Measurements from ENCODE around the gene ABCA13. TPM values are rescaled to one million over a fixed set of nuclear protein-coding genes. Genes with fewer than 3 reads are reported as not detected.
A peak's percentile ranks its signal among the peaks of the same experiment; 100 is the strongest.
"Not testable (repeated sequence)": the region's sequence is repeated elsewhere in the genome, so short reads cannot be mapped to it uniquely, and the experiment has no call there.

The ABCA13 gene, protein sequence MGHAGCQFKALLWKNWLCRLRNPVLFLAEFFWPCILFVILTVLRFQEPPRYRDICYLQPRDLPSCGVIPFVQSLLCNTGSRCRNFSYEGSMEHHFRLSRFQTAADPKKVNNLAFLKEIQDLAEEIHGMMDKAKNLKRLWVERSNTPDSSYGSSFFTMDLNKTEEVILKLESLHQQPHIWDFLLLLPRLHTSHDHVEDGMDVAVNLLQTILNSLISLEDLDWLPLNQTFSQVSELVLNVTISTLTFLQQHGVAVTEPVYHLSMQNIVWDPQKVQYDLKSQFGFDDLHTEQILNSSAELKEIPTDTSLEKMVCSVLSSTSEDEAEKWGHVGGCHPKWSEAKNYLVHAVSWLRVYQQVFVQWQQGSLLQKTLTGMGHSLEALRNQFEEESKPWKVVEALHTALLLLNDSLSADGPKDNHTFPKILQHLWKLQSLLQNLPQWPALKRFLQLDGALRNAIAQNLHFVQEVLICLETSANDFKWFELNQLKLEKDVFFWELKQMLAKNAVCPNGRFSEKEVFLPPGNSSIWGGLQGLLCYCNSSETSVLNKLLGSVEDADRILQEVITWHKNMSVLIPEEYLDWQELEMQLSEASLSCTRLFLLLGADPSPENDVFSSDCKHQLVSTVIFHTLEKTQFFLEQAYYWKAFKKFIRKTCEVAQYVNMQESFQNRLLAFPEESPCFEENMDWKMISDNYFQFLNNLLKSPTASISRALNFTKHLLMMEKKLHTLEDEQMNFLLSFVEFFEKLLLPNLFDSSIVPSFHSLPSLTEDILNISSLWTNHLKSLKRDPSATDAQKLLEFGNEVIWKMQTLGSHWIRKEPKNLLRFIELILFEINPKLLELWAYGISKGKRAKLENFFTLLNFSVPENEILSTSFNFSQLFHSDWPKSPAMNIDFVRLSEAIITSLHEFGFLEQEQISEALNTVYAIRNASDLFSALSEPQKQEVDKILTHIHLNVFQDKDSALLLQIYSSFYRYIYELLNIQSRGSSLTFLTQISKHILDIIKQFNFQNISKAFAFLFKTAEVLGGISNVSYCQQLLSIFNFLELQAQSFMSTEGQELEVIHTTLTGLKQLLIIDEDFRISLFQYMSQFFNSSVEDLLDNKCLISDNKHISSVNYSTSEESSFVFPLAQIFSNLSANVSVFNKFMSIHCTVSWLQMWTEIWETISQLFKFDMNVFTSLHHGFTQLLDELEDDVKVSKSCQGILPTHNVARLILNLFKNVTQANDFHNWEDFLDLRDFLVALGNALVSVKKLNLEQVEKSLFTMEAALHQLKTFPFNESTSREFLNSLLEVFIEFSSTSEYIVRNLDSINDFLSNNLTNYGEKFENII (N-terminal part only)
- total RNA-seq = not detected in 2 replicates

GRCh38 chr7:48171202-48171601, at the start of gene ABCA13:
Gene ABCA13 (plus strand): TSS chr7:48171458. CDS start chr7:48171484, 26 bp downstream.
- DNase-seq (ENCODE audit: low read depth in 2 of 2) = no peak

- no peak for DNase-seq (ENCODE audit: low read depth in 2 of 2)
These were observed 45.2 kb upstream of the ABCA13 start for GRCh38 chr7:48126037-48126436.

GRCh38 chr7:48130658-48131108, 40.6 kb upstream of the ABCA13 start:
- DNase-seq (ENCODE audit: low read depth in 2 of 2) = no peak

DNA sequence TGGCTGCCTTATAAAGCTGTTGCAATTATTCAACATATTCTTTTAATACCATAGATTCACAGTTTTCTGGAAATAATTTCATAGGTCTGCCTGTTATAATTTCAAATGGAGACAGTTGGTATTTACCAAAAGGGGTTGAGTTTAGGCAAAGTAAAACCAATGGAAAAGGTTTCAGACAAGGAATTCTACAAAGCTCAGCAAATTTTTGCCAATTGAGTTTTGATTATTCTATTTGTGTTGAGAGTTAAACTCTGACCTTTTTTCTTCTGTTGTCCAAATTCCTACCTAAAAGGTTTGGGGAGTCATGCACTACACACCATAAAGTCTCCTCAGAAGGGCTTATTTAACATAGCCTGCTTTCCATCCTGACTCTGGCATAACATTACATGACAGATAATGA, 38.5 kb upstream of the ABCA13 start:
- no peak for DNase-seq (ENCODE audit: low read depth in 2 of 2)

DNA sequence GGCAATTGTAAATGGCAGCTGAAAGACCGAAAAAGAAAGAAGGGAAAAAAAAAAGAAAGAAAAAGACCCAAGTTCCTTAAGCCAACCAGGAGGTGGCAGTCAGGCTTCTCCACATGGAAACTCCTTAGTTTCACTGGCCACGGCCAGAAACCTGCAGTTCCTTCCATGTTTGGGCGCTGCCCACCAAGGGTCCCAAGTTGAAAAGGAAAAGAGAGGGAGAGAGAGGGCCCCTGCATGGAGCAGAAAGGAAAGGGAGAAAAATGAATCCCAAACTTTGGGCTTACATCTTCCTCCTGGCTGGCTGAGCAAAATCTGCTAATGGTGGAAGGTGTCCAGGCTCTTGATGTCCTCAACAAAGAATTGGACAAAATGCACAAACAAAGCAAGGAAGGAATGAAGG, 31.8 kb upstream of the ABCA13 start:
- peak; percentile 18 to 41 for DNase-seq (ENCODE audit: low read depth in 2 of 2)

- DNase-seq (ENCODE audit: low read depth in 2 of 2) = peak; percentile 81 to 91
These were observed 31.1 kb upstream of the ABCA13 start for GRCh38 chr7:48140001-48140681.

GRCh38 chr7:48141521-48141920, 29.7 kb upstream of the ABCA13 start:
- DNase-seq (ENCODE audit: low read depth in 2 of 2) = no peak

DNA sequence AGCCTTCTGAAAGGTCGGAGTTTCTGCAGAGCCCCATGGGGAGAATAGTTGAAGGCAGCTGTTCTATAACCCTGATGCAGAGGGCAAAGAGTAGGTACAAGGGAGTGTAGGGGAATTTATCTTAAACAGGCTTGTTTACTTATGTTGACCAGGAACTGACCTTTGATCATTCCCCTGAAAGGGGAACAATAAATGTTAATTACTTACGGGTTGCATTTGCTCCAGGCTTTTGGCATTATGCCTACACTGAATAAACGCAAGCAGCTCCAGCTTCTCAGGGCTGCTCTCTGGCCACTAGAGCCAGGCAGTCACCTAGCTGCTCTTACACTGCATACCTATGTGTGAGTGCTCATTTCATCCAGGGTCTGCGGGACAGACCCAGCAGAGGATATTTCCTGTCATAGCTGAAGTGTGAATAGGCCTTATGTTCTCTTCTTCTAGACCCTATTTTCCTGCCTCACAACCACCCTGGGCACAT, 26.9 kb upstream of the ABCA13 start:
- peak; percentile 31 to 45 for DNase-seq (ENCODE audit: low read depth in 2 of 2)

DNA sequence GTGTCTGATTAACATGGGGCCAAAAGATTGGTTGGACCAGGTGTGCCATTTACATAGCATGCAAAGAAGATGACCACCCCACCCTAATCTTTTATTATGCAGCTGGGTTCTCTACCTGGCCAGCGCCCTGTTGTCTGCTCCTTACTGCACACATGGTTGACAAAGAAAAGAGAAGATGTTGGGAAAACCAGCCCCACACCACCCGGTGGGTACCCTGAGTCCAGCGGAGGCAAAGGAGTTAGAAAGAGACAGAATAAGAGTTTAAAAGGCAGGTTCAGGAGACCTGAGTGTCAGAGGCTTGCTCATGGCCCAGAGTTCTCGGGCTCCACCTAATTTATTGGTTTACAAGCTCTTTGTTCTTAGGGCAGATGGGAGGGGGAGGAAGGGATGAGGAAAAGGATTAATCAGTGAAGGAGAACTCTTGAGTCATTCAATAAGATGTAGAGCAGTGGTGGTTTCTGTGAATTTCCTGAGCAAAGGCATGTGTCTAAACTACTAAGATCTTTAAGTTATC, 24.1 kb upstream of the ABCA13 start:
- DNase-seq (ENCODE audit: low read depth in 2 of 2) = no peak

DNA sequence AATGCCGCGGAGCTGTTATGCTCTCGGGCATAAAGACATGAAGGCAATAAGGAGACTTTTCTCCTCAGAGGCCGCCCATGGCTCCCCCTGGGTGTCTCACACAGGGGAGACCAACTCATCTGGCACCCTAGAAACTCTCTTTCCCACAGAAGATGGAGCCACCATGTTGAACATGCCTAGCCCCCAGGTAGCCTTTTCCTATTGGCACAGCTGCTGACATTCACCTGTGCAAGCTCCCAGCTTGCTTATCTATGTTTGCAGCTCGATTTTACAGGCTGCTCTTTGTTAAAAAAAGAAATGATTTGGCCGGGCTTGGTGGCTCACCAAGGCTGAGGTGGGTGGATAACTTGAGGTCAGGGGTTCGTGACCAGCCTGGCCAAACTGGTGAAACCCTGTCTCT, 23.6 kb upstream of the ABCA13 start:
- not testable (repeated sequence) for DNase-seq (ENCODE audit: low read depth in 2 of 2)

- DNase-seq (ENCODE audit: low read depth in 2 of 2) = no peak
These were observed 22.9 kb upstream of the ABCA13 start for GRCh38 chr7:48148311-48148710.

GRCh38 chr7:48149058-48149457, 22.2 kb upstream of the ABCA13 start:
- DNase-seq (ENCODE audit: low read depth in 2 of 2) = no peak

DNA sequence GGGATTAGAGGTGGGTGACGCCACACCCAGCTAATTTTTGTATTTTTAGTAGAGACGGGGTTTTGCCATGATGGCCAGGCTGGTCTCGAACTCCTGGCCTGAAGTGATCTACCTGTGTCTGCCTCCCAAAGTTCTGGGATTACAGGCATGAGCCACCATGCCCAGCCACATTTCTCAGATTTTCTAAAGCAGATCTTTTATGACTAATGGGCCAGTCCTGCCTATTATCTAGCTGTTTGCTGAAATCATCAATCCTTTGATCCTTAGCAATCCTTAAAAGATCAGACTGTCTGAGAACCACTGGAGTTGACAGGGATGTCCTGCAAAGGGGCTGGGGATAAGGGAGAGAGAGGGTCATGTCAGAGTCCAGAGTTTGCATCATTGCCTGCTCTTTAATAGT, 21.2 kb upstream of the ABCA13 start:
- no peak for DNase-seq (ENCODE audit: low read depth in 2 of 2)

DNA sequence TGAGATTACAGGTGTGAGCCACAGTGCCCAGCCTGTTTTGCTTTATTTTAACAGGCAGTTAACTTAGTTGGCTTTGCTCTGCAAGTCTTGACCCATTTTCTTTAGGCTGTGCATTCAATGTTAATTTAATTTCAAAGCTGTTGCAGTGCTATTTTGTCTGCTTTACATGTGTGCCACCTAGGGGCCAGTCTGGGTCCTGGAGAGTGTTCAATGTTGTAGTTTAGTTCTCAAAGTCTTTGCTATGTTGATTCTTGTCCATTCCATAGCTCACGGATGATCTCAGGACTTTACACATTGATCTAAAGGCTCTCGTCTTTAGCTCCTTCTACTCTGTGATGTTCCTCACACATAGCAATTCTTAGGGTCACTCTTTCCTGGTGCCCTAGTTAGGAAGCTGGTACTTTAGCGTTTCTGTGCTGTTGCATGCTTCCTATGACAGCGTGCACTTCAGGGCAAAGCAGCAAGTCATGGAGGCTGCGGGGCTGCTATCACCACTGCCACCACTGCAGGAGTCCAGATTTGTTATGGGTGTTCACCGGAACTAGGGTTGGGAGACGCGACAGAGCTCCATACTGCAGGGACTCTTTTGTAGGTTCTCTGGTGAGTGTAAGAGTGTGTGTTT, 16.4 kb upstream of the ABCA13 start:
- DNase-seq (ENCODE audit: low read depth in 2 of 2) = peak; percentile 42 to 57

- DNase-seq (ENCODE audit: low read depth in 2 of 2) = no peak
These were observed 12.9 kb upstream of the ABCA13 start for GRCh38 chr7:48158404-48158803.

GRCh38 chr7:48161407-48162125, 9.7 kb upstream of the ABCA13 start:
- no peak for DNase-seq (ENCODE audit: low read depth in 2 of 2)

DNA sequence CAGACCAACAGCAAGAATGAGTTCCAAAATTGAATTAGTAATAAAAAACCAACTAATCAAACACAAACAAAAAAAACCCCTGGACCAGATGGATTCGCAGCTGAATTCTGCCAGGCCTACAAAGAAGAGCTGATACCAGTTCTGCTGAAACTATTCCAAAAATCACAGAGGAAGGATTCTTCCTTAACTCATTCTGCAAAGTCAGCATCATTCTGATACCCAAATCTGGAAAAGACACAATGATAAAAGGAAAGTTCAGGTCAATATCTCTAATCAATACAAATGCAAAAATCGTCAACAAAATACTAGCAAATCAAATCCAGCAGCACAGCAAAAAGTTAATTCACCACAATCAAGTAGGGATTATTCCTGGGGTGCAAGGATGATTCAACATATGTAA, 6.1 kb upstream of the ABCA13 start:
- no peak for DNase-seq (ENCODE audit: low read depth in 2 of 2)

- DNase-seq (ENCODE audit: low read depth in 2 of 2) = peak in 1 of 2 donors; percentile 76
These were observed 3.1 kb upstream of the ABCA13 start for GRCh38 chr7:48168159-48168558.

DNA sequence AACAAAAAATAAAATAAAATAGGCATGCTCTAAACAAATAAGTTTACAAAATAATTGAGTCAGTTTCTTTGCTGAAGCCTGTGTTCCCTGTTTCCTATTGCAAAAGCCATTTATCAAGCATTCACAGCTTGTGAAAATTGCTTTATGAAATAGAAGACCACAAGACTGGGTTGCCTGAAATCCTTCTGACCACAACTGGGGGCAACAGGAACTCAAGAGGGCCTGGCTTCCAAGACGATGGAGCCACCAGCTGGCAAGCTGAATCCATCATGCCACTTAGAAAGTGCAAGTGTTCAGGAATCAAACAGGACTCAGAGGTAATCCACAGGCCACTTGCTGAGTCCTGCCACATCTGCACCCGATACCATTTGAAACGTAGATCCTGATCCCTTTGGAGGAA, 752 bp upstream of the ABCA13 start:
- no peak for DNase-seq (ENCODE audit: low read depth in 2 of 2)

Data from dermis microvascular lymphatic vessel endothelial cell (primary cell).